NB4 (cell line): Measurements from ENCODE around the gene STYXL1.

Experiments used
- MYC ChIP-seq: IDR thresholded peaks from 2 replicates; pipeline ENCODE4 v1.6.1; 2011; ENCODE audit warnings: low read depth, low read length
- POLR2A ChIP-seq: IDR thresholded peaks from 2 replicates; pipeline ENCODE4 v1.6.1; 2011; ENCODE audit warnings: mild to moderate bottlenecking; ENCODE audit not compliant: insufficient read length; ENCODE audit errors: extremely low read depth
- TF ChIP-seq, protein P1 (sequence below): IDR thresholded peaks from one replicate; pipeline ENCODE4 v1.5.1; 2012; ENCODE audit warnings: low read depth, low read length
- TF ChIP-seq, protein P2 (sequence below): IDR thresholded peaks from 2 replicates; pipeline ENCODE4 v1.6.1; 2011; ENCODE audit warnings: low read depth, low read length

DNA sequence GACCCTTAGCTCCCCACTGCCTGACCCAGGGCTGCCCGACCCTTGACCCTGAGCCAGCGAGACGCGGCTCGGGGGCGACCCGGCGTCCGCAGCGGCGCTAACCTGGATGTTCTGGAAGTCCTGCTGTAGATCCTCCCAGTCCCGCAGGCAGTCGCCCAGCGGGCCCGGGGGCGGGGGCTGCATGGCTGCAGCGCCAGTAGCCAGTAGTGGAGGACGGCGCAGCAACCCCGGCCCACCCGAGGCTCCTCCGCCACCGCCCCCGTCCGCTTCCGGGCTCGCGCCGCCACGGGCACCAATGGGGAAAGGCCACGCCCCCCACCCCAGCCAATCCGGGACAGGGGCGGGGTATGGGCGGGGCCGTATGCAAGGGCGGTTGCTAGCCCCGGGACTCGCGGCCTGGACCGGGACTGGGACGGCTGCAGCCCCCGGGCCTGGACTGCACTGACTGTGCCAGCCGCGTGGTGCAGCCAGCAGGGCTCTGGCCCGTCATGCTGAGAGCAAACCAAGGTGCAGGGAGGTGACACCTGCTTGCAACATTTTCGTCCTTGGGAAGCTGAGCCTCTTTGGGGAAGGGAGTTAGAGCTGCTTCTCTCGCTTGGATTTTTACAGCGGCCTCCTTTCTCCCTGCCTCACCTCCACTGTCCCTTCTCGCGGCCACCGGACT is 53.3 kb downstream of the STYXL1 start, which contains the start of gene TMEM120A:
- TF ChIP-seq POLR2A (peak; percentile 94), MYC (peak; percentile 73)
- TF ChIP-seq, protein P1, sequence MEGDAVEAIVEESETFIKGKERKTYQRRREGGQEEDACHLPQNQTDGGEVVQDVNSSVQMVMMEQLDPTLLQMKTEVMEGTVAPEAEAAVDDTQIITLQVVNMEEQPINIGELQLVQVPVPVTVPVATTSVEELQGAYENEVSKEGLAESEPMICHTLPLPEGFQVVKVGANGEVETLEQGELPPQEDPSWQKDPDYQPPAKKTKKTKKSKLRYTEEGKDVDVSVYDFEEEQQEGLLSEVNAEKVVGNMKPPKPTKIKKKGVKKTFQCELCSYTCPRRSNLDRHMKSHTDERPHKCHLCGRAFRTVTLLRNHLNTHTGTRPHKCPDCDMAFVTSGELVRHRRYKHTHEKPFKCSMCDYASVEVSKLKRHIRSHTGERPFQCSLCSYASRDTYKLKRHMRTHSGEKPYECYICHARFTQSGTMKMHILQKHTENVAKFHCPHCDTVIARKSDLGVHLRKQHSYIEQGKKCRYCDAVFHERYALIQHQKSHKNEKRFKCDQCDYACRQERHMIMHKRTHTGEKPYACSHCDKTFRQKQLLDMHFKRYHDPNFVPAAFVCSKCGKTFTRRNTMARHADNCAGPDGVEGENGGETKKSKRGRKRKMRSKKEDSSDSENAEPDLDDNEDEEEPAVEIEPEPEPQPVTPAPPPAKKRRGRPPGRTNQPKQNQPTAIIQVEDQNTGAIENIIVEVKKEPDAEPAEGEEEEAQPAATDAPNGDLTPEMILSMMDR = no peak
- TF ChIP-seq, protein P2, sequence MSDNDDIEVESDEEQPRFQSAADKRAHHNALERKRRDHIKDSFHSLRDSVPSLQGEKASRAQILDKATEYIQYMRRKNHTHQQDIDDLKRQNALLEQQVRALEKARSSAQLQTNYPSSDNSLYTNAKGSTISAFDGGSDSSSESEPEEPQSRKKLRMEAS = peak; percentile 55
